ENCODE results near the gene PPP4R4. TPM values are rescaled to one million over a fixed set of nuclear protein-coding genes. Genes with fewer than 3 reads are reported as not detected.

Gene PPP4R4
- polyA plus RNA-seq, 1 of the 3 experiments (the other 2 are of a cell fraction), result 2.5 TPM

- TF ChIP-seq PBX3 (IDR thresholded peaks at IDR 0.05) (no peak), YY1 (IDR thresholded peaks at IDR 0.05; ENCODE audit: low read depth) (no peak), RFX5 (IDR thresholded peaks at IDR 0.05; ENCODE audit: low read length) (no peak)
- TF ChIP-seq, protein P1, sequence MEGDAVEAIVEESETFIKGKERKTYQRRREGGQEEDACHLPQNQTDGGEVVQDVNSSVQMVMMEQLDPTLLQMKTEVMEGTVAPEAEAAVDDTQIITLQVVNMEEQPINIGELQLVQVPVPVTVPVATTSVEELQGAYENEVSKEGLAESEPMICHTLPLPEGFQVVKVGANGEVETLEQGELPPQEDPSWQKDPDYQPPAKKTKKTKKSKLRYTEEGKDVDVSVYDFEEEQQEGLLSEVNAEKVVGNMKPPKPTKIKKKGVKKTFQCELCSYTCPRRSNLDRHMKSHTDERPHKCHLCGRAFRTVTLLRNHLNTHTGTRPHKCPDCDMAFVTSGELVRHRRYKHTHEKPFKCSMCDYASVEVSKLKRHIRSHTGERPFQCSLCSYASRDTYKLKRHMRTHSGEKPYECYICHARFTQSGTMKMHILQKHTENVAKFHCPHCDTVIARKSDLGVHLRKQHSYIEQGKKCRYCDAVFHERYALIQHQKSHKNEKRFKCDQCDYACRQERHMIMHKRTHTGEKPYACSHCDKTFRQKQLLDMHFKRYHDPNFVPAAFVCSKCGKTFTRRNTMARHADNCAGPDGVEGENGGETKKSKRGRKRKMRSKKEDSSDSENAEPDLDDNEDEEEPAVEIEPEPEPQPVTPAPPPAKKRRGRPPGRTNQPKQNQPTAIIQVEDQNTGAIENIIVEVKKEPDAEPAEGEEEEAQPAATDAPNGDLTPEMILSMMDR (IDR thresholded peaks at IDR 0.05), result peak; percentile 91
- TF ChIP-seq, protein P2, sequence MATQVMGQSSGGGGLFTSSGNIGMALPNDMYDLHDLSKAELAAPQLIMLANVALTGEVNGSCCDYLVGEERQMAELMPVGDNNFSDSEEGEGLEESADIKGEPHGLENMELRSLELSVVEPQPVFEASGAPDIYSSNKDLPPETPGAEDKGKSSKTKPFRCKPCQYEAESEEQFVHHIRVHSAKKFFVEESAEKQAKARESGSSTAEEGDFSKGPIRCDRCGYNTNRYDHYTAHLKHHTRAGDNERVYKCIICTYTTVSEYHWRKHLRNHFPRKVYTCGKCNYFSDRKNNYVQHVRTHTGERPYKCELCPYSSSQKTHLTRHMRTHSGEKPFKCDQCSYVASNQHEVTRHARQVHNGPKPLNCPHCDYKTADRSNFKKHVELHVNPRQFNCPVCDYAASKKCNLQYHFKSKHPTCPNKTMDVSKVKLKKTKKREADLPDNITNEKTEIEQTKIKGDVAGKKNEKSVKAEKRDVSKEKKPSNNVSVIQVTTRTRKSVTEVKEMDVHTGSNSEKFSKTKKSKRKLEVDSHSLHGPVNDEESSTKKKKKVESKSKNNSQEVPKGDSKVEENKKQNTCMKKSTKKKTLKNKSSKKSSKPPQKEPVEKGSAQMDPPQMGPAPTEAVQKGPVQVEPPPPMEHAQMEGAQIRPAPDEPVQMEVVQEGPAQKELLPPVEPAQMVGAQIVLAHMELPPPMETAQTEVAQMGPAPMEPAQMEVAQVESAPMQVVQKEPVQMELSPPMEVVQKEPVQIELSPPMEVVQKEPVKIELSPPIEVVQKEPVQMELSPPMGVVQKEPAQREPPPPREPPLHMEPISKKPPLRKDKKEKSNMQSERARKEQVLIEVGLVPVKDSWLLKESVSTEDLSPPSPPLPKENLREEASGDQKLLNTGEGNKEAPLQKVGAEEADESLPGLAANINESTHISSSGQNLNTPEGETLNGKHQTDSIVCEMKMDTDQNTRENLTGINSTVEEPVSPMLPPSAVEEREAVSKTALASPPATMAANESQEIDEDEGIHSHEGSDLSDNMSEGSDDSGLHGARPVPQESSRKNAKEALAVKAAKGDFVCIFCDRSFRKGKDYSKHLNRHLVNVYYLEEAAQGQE (IDR thresholded peaks at IDR 0.05; ENCODE audit: low read depth, low read length), result no peak
Observed at GRCh38 chr14:94132285-94132887, 41.7 kb upstream of the PPP4R4 start (continued).

GRCh38 chr14:94135476-94135875 is 38.6 kb upstream of the PPP4R4 start:
- Histone ChIP-seq H3K27ac (ENCODE audit: low read depth in 2 of 2, low read length in 1 of 2) (no peak overlapping the region), H3K9ac (no peak overlapping the region), H3K4me3 (ENCODE audit: low read depth in 2 of 2, low read length in 1 of 2) (no peak overlapping the region), H3K9me2 (no peaks in the 10 kb centered on the region), H3K9me3 (no peaks in the 10 kb centered on the region), H3K4me2 (no peak overlapping the region), H2AFZ (ENCODE audit: low read depth) (no peak overlapping the region), H3K79me2 (ENCODE audit: insufficient read depth) (no peaks in the 10 kb centered on the region), H3F3A (replicated peaks; ENCODE audit: insufficient read depth) (peaks cover 6% of the 10 kb centered on the region), H3K27me3 (ENCODE audit: insufficient read depth) (no peaks in the 10 kb centered on the region), H4K20me1 (ENCODE audit: insufficient read depth) (no peaks in the 10 kb centered on the region), H3K4me1 (ENCODE audit: control insufficient read depth in 1 of 2, insufficient read depth in 2 of 2, low read depth in 1 of 2, low read length in 1 of 2) (peaks cover 0 to 3% of the 10 kb centered on the region in 2 experiments; a peak in 2 of 4 replicates), H3K36me3 (replicated peaks in 1 of 2; ENCODE audit: control insufficient read depth in 1 of 2, insufficient read depth in 2 of 2, low read length in 1 of 2) (no peaks in the 10 kb centered on the region)
- CTCF ChIA-PET, result interaction anchor here (0.6 to 5.2 kb wide), 5 partner anchors 10 to 107 kb away, joined by 3 to 100 read pairs (median 23); no protein-coding TSS in a partner anchor
- 79% methylated on average over 4 of the region's 4 CpGs for WGBS (ENCODE audit: low lambda C conversion rate)
- no peak for DNase-seq
- POLR2A ChIA-PET, result no interaction called here
- no peak for TF ChIP-seq GATA2 (CRISPR knock-in tag; IDR thresholded peaks at IDR 0.05)
- TF ChIP-seq, protein P3, sequence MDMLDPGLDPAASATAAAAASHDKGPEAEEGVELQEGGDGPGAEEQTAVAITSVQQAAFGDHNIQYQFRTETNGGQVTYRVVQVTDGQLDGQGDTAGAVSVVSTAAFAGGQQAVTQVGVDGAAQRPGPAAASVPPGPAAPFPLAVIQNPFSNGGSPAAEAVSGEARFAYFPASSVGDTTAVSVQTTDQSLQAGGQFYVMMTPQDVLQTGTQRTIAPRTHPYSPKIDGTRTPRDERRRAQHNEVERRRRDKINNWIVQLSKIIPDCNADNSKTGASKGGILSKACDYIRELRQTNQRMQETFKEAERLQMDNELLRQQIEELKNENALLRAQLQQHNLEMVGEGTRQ (IDR thresholded peaks at IDR 0.05; ENCODE audit: borderline replicate concordance, low read depth, low read length), result no peak
- no peak for TF ChIP-seq MEF2A (IDR thresholded peaks at IDR 0.05; ENCODE audit: borderline replicate concordance, low read depth)
- no peak for TF ChIP-seq GABPA (IDR thresholded peaks at IDR 0.05; ENCODE audit: low read depth)
- no peak for TF ChIP-seq EZH2phosphoT487 (IDR thresholded peaks at IDR 0.05; ENCODE audit: borderline replicate concordance, low read depth)
- no peak for TF ChIP-seq FOXM1 (IDR thresholded peaks at IDR 0.05; ENCODE audit: low read depth)
- TF ChIP-seq, protein P4, sequence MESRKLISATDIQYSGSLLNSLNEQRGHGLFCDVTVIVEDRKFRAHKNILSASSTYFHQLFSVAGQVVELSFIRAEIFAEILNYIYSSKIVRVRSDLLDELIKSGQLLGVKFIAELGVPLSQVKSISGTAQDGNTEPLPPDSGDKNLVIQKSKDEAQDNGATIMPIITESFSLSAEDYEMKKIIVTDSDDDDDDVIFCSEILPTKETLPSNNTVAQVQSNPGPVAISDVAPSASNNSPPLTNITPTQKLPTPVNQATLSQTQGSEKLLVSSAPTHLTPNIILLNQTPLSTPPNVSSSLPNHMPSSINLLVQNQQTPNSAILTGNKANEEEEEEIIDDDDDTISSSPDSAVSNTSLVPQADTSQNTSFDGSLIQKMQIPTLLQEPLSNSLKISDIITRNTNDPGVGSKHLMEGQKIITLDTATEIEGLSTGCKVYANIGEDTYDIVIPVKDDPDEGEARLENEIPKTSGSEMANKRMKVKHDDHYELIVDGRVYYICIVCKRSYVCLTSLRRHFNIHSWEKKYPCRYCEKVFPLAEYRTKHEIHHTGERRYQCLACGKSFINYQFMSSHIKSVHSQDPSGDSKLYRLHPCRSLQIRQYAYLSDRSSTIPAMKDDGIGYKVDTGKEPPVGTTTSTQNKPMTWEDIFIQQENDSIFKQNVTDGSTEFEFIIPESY (IDR thresholded peaks at IDR 0.05; ENCODE audit: borderline replicate concordance, low read depth), result no peak
- TF ChIP-seq, protein P5, sequence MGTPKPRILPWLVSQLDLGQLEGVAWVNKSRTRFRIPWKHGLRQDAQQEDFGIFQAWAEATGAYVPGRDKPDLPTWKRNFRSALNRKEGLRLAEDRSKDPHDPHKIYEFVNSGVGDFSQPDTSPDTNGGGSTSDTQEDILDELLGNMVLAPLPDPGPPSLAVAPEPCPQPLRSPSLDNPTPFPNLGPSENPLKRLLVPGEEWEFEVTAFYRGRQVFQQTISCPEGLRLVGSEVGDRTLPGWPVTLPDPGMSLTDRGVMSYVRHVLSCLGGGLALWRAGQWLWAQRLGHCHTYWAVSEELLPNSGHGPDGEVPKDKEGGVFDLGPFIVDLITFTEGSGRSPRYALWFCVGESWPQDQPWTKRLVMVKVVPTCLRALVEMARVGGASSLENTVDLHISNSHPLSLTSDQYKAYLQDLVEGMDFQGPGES (IDR thresholded peaks at IDR 0.05; ENCODE audit: low read depth, low read length), result no peak
- no peak for TF ChIP-seq JUND (IDR thresholded peaks at IDR 0.05)
- no peak for TF ChIP-seq RXRA (IDR thresholded peaks at IDR 0.05; ENCODE audit: borderline replicate concordance, low read depth)
- no peak for TF ChIP-seq ELF1 (IDR thresholded peaks at IDR 0.05)
- no peak for TF ChIP-seq EP300 (IDR thresholded peaks at IDR 0.05; ENCODE audit: borderline replicate concordance in 1 of 2, low read depth in 1 of 2, low read length in 1 of 2)
- TF ChIP-seq CHD2 (IDR thresholded peaks at IDR 0.05; ENCODE audit: low read length, partially characterized antibody), result no peak
- no peak for TF ChIP-seq POLR2AphosphoS5 (IDR thresholded peaks at IDR 0.05; ENCODE audit: low read depth, low read length)
- TF ChIP-seq TAF1 (IDR thresholded peaks at IDR 0.05; ENCODE audit: borderline replicate concordance, low read depth, low read length), result no peak
